ENCODE results near the gene TTLL11. TPM values are rescaled to one million over a fixed set of nuclear protein-coding genes. Genes with fewer than 3 reads are reported as not detected.
A peak's percentile ranks its signal among the peaks of the same experiment; 100 is the strongest.

TTLL11 gene
- polyA plus RNA-seq, 10 donors = 13.3 to 32.0 (median 23.8) TPM

DNA sequence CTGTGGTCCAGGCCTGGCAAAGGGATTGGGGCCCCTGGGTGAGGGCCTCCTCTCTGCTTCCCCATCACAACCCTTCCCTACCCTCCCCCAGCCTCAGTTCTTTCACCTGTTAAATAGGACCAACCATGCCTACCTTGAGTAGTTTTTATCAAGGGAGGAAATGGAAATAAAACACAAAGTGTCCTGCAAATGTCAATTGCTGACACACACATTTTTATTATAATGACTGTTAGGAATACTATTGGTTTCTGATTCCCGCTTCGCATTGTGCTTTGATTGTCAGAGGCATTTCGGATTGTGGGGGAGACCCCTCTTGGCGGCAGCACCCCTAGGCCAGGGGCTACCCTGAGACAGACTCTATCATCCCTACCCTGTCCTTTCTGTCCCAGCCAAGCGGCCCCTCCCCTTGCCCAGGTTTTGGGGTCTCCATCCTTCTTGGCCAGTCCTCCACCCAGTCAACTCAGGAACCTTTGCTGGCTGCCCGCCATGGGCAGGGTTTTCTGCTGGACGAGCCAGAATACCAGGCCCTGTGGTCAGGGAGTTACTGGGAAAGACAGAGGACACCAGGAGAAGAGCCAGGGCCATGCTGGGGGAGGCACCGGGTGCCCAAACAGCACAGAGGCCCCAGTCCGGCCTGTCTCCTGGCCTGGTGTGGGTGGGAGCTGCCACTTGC lies 18.4 kb upstream of the TTLL11 start:
- no peak for DNase-seq

DNA sequence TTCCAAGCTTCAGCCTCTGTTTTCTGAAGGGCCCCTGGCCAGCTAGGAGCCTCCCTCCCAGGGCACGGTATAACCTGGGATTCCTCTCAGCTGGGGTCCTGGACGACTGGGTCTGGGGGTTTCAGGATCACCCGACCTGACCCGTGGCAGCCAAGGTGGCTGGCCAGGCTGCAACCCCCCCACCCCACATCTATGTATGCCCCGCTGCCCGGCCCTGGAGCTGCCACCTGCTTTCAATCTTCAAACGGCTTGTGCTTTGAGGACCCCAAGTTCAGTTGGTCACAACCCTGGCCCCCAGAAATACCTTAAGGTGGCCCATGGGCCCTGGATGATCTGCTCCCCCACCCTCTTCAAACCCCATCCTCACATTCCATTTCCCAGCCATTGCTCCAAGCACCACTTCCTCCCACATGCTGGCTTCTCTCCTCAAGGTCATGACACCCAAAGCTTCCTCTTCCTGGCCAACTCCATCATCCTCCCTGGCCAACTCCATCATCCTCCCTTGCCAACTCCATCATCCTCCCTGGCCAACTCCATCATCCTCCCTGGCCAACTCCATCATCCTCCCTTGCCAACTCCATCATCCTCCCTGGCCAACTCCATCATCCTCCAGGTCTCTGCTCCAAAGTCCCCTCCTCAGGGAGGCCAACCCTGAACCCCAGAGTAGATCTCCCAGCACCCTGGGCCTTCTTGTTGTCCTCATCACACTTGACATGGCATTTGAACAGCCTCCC lies 17.2 kb upstream of the TTLL11 start:
- DNase-seq = no peak

GRCh38 chr9:122109035-122109813 lies 16.1 kb upstream of the TTLL11 start:
- DNase-seq = no peak

- DNase-seq = no peak
These were observed 14.2 kb upstream of the TTLL11 start for GRCh38 chr9:122107291-122107805.

DNA sequence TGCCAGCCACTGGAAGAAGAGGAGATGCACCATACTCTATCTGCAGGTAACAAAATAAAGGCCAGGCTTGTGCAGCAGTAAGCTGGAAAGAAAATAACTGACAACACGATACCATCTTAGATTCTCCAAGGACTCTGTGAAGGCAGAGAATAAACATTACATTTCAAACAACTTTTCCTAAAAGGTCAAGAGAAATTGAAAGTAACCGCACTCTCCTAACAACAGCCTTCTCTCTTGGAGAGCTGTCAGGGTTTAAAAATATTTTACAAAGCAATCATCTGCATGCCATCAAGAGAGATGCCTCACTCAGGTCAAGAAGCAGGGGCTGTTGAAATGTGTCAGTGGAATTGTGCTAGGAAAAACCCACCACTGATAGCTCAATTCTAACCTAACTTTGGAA lies 13.5 kb upstream of the TTLL11 start:
- DNase-seq = no peak

DNA sequence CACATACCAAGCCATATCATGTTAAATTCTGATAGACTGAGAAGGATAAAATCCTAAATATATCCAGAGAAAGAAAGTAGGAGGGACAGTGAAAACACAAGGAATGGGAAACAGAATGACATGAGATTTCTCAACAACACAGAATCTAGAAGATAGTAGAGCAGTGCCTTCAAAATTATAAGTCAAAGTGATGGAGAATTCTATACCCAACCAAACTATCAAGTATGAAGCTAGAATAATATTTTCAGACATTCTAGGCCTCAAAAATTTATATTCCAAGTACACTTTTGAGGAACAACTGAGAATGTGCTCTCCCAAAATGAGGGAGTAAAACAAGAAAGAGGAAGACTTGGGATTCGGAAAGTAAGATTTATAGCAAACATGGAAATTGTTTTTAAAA lies 10.9 kb upstream of the TTLL11 start:
- no peak for DNase-seq

- DNase-seq = no peak
These were observed 9.0 kb upstream of the TTLL11 start for GRCh38 chr9:122102156-122102555.

- DNase-seq = no peak
These were observed 7.6 kb upstream of the TTLL11 start for GRCh38 chr9:122100756-122101155.

DNA sequence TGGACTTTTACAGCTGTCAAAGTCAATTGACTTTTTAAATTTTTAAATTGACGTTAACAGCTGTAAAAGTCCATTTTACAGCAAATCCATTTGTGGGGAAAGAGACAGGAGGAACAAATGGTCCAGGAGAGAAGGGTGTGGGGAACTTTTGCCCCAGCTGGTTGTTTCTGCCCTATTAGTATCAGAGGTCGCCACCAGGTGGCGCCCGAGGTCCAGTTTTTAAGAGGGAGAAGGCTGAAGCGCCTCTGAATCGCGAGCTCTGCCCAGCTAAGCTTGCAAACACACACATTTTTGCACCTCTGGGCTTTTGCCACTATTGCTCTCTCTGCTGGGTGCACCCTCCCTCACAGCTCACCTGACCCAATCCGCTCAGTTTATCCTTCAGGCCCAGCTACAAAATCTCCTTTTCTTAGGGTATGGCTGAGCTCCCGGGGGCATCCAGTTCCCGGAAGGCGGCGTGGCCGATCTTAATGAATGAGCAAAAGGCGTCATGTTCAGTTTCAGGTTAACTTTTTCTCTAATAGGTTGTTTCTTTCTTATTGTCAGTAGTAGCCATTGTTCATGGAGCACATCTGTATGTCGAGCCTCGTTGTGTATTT lies 6.3 kb upstream of the TTLL11 start:
- peak; percentile 78 to 89 (median 89) for DNase-seq

DNA sequence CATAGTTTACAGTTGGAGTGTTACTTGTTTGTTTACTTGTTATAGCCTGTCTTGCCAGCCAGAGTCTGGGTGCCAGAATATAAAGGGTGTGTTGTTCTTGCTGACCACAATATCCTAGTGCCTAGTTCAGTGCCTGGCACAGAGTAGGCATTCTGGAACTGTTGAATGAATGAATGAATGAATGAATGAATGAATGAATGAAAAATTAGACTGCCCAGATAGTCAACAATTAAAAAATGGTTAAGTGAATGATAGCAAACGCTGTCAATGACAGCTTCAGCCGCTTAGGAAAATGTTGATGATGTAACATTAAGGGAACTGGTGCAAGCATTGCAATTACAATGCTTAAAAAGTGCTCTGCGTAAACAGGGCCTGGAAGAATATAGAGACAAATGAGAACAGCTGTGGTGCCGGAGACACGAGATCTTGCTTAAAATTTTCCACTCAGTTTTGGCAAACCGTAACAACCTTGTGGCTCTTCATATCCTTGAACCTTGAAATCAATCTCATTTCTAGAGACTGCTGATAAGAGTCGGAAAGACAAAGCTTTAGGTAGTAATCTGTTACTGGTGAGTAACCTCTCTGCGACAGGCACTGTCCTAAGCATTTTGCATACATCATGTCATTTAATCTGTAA lies 4.7 kb upstream of the TTLL11 start:
- no peak for DNase-seq

DNA sequence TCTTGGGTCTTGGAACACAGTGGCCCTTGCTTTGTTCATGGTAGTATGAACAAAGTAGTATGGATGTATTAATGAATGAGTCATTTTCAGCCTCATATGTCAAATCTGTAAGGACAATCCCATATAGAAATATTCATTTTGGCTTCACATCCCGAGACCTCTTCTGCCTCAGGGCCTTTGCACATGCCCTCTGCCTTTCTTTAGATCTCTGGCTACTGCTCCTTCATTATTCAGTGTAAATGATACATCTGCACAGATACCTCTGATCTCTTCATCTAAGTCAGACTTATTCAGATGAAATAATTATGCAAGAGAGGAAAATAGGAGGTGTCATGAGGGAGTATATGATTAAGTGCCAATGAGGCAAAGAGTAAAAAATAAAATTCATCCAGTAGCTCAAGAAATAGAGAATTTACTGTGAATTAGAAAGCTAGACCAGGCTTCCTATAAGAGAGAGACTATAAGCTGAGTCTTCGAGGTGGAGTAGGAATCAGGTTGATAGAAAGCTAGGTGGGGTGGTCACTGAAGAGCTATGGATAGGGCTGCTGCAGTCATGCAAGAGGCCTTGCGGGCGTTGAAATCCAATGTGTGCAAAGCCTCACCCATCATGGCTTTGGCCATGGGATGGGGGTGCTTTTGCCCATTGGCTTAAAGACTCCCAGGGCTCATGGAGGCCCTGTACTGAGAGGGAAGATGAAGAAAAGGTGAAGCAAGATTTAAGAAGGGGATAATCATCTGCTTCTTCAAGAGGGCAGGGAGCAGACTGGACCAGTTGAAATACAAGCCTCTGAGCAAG lies 3.7 kb upstream of the TTLL11 start:
- no peak for DNase-seq

DNA sequence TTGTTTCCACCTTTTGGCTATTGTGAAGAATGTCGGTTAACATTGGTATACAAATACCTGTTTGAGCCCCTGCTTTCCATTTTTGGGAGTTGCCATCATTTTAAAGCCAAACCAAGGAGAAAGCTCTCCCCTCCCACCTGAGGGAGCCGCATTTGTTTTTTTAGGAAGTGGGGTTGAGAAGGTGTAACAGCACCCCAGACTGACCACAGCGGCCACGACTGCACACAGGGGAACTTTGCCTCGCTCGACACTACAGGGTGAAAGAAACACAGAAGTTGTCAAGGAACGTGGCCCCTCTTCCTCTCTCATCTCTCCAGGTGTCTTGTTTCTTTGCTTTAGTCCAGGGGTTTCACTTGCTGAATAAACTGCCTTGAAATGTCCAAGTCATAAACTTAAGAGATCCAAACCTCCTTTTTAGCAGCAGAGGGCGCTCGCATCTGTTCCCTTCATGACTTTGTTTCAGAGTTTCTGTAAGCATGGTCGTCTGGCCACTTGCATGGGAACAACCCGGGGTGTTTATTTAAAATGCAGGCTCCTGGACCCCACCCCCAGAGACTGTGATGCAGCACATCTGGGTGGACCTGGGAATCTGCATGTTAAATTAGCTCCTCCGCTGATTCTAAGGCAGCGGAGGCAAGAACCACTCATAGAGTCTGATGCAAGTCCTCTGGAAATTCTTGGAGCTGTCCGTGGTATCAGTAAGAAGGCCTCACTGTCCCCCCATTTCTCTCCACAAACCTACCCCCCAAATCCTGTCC lies 2.1 kb upstream of the TTLL11 start:
- peak in 2 of 3 donors; percentile 46 to 73 for DNase-seq

- DNase-seq = no peak
These were observed 1.2 kb downstream of the TTLL11 start for GRCh38 chr9:122091682-122092592.

DNA sequence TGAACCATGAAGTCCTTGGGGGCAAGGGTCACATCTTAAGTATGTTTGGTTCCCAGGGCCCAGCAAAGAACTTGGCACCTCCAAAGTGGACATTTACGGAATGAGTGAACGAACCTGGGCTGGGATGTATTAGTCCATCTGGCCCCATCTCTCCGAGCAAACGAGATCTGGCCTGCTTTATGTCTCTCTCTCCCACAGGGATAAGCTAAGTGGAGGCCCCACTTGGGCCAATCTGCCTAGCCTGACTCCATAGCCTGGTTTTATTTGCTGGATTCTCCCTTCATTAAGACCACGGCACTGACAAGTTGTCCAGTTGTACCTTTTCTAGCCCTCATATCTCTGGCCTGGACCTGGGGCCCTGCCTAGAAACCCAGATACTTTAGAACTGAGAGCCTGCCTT lies 2.1 kb downstream of the TTLL11 start:
- DNase-seq = no peak

- no peak for DNase-seq
These were observed 2.7 kb downstream of the TTLL11 start for GRCh38 chr9:122090287-122090883.

DNA sequence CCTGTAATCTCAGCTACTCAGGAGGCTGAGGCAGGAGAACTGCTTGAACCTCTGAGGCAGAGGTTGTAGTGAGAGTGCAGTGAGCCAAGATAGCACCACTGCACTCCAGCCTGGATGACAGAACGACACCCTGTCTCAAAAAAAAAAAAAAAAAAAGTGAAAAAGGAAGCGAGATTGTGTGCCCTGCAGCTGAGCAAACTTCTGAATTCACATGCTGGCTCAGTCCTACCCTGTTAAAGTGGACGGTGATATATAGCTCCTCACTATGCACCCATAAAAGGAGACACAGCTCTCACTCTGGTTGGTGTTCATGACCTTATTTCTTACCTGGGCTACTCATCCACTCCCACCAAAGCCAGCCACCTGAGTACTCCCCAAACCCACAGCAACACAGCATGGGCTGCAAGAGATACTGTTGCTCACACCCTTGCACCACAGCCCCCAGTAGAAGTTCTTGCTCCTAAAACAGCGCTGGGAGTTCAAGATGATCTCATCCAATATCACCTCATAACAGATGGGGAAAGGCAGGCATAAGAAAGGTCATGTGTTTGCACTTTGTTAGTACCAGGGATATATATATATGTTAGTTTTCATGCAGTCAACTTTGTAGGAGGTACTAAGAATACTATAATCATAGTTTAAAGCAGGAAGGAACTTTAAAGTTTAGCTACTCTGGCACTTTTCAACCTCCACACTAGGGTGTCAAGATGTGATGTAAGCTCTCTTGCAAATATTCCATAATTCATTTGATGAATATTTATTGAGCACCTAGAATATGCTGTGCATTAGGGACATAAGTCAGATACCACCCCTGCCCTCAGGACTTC lies 4.0 kb downstream of the TTLL11 start:
- no peak for DNase-seq

DNA sequence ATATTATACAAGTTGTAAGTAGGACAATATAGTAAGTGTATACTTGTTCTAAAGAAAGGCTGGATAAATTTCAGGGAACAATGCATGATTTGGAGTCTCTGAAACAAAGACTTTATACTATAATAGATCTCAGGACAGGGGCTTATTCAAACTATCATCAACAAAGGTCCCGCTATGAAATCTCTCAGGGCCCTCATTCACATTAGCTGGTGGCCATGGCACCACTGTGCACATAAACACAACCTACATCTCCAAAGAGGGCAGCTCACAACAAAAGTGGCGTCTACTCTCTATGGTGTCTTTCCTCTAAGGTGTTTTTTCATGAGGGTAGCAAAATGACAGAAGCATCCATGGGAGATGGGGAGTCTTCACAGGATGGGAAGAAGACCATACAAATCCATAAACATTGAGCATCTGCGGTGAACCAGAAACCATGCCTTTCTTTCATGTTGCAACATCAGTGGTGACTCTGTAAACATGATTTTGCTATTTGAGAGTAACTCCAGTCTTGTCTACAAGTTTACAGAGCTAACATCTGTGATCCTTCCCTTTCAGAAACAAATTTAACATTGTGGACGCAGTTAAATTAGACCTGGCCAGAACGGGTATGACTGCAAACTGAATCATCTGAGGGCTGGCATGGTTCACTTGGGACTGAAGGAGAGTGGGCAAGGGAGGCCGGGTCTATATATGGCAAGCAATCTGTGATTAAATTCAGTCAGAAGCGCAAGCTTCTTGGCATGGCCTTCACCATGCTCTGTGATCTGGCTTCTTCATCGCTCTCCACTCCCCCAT lies 5.5 kb downstream of the TTLL11 start:
- no peak for DNase-seq

Data from muscle of back (tissue), 11 donors.